ENCODE measurements around the gene NOP16. TPM values are rescaled to one million over a fixed set of nuclear protein-coding genes. Genes with fewer than 3 reads are reported as not detected.

The NOP16 gene
- total and polyA plus RNA-seq, 2 of the 13 experiments (the other 11 are each of a cell fraction or from before 2014, with no cell fraction given): 43.3 to 48.4 TPM

GRCh38 chr5:176388444-176389134 is at the start of gene NOP16, which contains the start of gene HIGD2A (continued):
- TF ChIP-seq ELK4 (CRISPR knock-in tag; IDR thresholded peaks at IDR 0.05; ENCODE audit: borderline replicate concordance) (peak; percentile 40; the same call in 1 of the 2 replicates), SNRNP70 (IDR thresholded peaks at IDR 0.05; ENCODE audit: low read depth, low read length) (no peak), ZBTB39 (CRISPR knock-in tag; IDR thresholded peaks at IDR 0.05) (0 out of 2 replicates have a peak, but pooled peaks have one; percentile 76), ZNF484 (CRISPR knock-in tag; IDR thresholded peaks at IDR 0.05; ENCODE audit: borderline replicate concordance, low read depth) (no peak), ZNF619 (CRISPR knock-in tag; IDR thresholded peaks at IDR 0.05) (peak; percentile 88; the same call in 1 of the 2 replicates), ZBTB42 (CRISPR knock-in tag; IDR thresholded peaks at IDR 0.05) (peak; percentile 76), ZNF430 (CRISPR knock-in tag; IDR thresholded peaks at IDR 0.05) (peak; percentile 90; the same call in 1 of the 2 replicates), HOXA3 (CRISPR knock-in tag; IDR thresholded peaks at IDR 0.05) (peak; percentile 52; the same call in 1 of the 2 replicates), PHB2 (IDR thresholded peaks at IDR 0.05; ENCODE audit: partially characterized antibody) (no peak), ARID3A (IDR thresholded peaks at IDR 0.05; ENCODE audit: low read depth, low read length) (0 out of 2 replicates have a peak, but pooled peaks have one; percentile 7), ZNF605 (CRISPR knock-in tag; IDR thresholded peaks at IDR 0.05) (peak; percentile 82), BRD4 (CRISPR knock-in tag; IDR thresholded peaks at IDR 0.05) (peak; percentile 75; the same call in 1 of the 2 replicates), ZBTB43 (CRISPR knock-in tag; conservative IDR thresholded peaks at IDR 0.05) (0 out of 2 replicates have a peak, but pooled peaks have one; percentile 38), ZSCAN30 (CRISPR knock-in tag; IDR thresholded peaks at IDR 0.05) (no peak), TGIF2 (CRISPR knock-in tag; IDR thresholded peaks at IDR 0.05) (peak; percentile 73), ZMAT5 (CRISPR knock-in tag; IDR thresholded peaks at IDR 0.05; ENCODE audit: borderline replicate concordance, low read depth) (no peak), ZNF557 (CRISPR knock-in tag; IDR thresholded peaks at IDR 0.05) (no peak), SALL1 (CRISPR knock-in tag; IDR thresholded peaks at IDR 0.05) (peak; percentile 81; the same call in 1 of the 2 replicates), FOXO4 (CRISPR knock-in tag; conservative IDR thresholded peaks at IDR 0.05) (peak; percentile 95; the same call in 1 of the 2 replicates)
